HUES64 (cell line): ENCODE measurements around the gene ARL10.
A peak's percentile ranks its signal among the peaks of the same experiment; 100 is the strongest.

Experiments
- H3K27ac ChIP-seq: 2 replicates; pipeline ENCODE4 v1.7.0; 2013; ENCODE audit warnings: low read depth, low read length, inconsistent platforms
- H3K27me3 ChIP-seq: 2 replicates; pipeline ENCODE4 v1.6.1; 2013; ENCODE audit warnings: mild to moderate bottlenecking, low read length; ENCODE audit not compliant: insufficient read depth
- H3K36me3 ChIP-seq: 2 replicates; pipeline ENCODE4 v1.6.1; 2013; ENCODE audit warnings: mild to moderate bottlenecking, low read length; ENCODE audit not compliant: insufficient read depth
- H3K4me1 ChIP-seq: 2 replicates; pipeline ENCODE4 v1.6.1; 2013; ENCODE audit warnings: mild to moderate bottlenecking, low read length, moderate library complexity; ENCODE audit not compliant: insufficient read depth
- H3K4me3 ChIP-seq: 2 replicates; pipeline ENCODE4 v1.5.1; 2013; ENCODE audit warnings: mild to moderate bottlenecking, low read length, moderate library complexity
- H3K9ac ChIP-seq: 2 replicates; pipeline ENCODE4 v1.6.1; 2013; ENCODE audit warnings: mild to moderate bottlenecking, low read depth, low read length
- H3K9me3 ChIP-seq: 2 replicates; pipeline ENCODE4 v1.6.1; 2013; ENCODE audit warnings: low read depth, low read length; ENCODE audit not compliant: insufficient read depth
- WGBS: fragments of 150-250, 120-280 bp; methylation state at CpG from one replicate; pipeline ENCODE4 v1.1.7; 2013; ENCODE audit warnings: missing lambda C conversion rate; 5-methylcytosine and 5-hydroxymethylcytosine counted together

Gene ARL10

GRCh38 chr5:176383248-176383905 is 18.1 kb downstream of the ARL10 start:
- Histone ChIP-seq H3K36me3 (peaks cover 75% of the 10 kb centered on the region), H3K4me1 (peaks cover 7% of the 10 kb centered on the region), H3K9me3 (no peaks in the 10 kb centered on the region), H3K4me3 (no peak overlapping the region), H3K27me3 (no peaks in the 10 kb centered on the region), H3K27ac (no peak overlapping the region), H3K9ac (no peak overlapping the region)
- WGBS: 95% methylated on average over 15 of the region's 15 CpGs

- H3K9ac ChIP-seq: no peak overlapping the region
- H3K27me3 ChIP-seq: no peaks in the 10 kb centered on the region
- no peak overlapping the region for H3K27ac ChIP-seq
- H3K9me3 ChIP-seq: no peaks in the 10 kb centered on the region
- 94% methylated on average over 9 of the region's 9 CpGs for WGBS
- peaks cover 7% of the 10 kb centered on the region for H3K4me1 ChIP-seq
- H3K36me3 ChIP-seq: peaks cover 75% of the 10 kb centered on the region
- no peak overlapping the region for H3K4me3 ChIP-seq
These were observed 18.7 kb downstream of the ARL10 start for GRCh38 chr5:176383961-176384360.

- Histone ChIP-seq H3K36me3 (peaks cover 71% of the 10 kb centered on the region), H3K27ac (no peak overlapping the region), H3K4me1 (peaks cover 7% of the 10 kb centered on the region), H3K27me3 (no peaks in the 10 kb centered on the region), H3K4me3 (no peak overlapping the region), H3K9me3 (no peaks in the 10 kb centered on the region), H3K9ac (no peak overlapping the region)
- 96% methylated on average over 8 of the region's 8 CpGs for WGBS
These were observed 19.2 kb downstream of the ARL10 start for GRCh38 chr5:176384366-176384930.

DNA sequence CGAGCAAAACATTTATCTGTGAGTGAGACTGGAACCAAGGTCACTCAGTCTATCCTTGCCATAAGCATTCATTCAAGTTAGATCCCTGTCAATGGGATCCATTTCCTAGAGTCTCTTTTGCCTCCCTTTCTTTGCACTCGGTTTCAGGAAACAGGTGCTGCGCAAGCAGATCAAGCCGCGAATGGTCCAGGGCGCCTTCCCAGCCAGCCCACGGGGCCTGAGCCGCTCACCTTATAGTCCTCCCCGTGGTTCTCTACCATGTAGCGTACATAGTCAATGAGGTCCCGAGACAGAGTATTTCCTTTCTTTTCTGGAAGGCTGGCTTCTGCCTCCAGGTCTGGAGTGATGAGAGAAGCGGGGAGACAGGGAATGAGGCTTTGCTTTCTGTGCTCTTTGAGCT is 19.7 kb downstream of the ARL10 start:
- H3K4me1 ChIP-seq: peaks cover 7% of the 10 kb centered on the region
- H3K9me3 ChIP-seq: no peaks in the 10 kb centered on the region
- H3K27me3 ChIP-seq: no peaks in the 10 kb centered on the region
- H3K9ac ChIP-seq: no peak overlapping the region
- H3K27ac ChIP-seq: no peak overlapping the region
- WGBS: 97% methylated on average over 12 of the region's 12 CpGs
- no peak overlapping the region for H3K4me3 ChIP-seq
- H3K36me3 ChIP-seq: peaks cover 66% of the 10 kb centered on the region

DNA sequence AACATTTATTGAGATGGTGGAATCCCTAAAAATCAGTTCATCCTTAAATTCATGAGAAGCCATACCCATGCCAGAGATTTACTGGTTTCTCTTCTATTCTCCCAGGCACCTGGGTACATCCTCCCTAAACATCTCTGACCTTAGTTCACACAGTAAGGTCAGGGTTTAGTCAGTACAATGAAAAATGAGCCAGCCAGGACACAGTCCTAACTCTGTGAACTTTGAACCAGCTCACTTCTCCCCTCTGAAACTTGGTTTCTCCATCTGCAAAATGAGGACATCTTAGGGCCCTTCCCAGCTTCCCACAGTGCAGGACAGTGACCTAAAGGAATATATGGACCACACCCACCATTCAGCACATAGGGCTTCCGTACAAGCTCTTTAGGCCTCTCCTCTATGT is 21.2 kb downstream of the ARL10 start:
- Histone ChIP-seq H3K4me1 (peaks cover 7% of the 10 kb centered on the region), H3K9ac (no peak overlapping the region), H3K27ac (no peak overlapping the region), H3K27me3 (no peaks in the 10 kb centered on the region), H3K9me3 (no peaks in the 10 kb centered on the region), H3K36me3 (peaks cover 60% of the 10 kb centered on the region), H3K4me3 (peak overlapping the region; percentile 16)
- 100% methylated on average over 1 of the region's 1 CpG for WGBS

- WGBS: 29% methylated on average over 8 of the region's 8 CpGs
- Histone ChIP-seq H3K36me3 (peaks cover 57% of the 10 kb centered on the region), H3K4me1 (peaks cover 7% of the 10 kb centered on the region), H3K27ac (peak overlapping the region; percentile 75; the same call in 1 of the 2 replicates), H3K4me3 (peak overlapping the region; percentile 90), H3K27me3 (no peaks in the 10 kb centered on the region), H3K9ac (peak overlapping the region; percentile 98), H3K9me3 (no peaks in the 10 kb centered on the region)
These were observed 22.2 kb downstream of the ARL10 start for GRCh38 chr5:176387384-176387925.

DNA sequence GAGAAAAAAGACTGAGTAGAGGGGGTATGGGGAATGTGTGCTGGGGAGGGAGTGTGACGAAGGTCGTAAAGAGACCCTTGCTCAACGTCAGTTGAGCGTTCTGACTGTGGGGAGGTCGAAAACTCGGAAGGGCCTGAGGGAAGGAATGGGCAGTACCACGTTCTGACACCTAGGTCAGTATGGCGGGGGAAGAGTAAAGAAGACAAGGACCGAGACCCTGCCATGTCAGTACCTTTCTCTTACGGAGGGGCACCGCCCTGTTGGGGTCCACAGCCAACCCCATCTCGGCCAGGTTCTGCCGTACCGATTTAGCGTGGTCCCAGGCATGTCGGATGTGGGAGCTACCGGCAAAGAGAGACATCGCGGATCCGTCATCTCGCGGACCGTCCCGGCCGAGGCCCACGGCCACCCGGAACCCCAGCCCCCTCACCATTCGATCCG is 22.7 kb downstream of the ARL10 start:
- H3K4me1 ChIP-seq: peaks cover 7% of the 10 kb centered on the region
- H3K9me3 ChIP-seq: no peaks in the 10 kb centered on the region
- H3K4me3 ChIP-seq: peak overlapping the region; percentile 90
- peak overlapping the region; percentile 98 for H3K9ac ChIP-seq
- WGBS: under 1% methylated on average over 29 of the region's 29 CpGs
- peak overlapping the region; percentile 75 for H3K27ac ChIP-seq
- peaks cover 51% of the 10 kb centered on the region for H3K36me3 ChIP-seq
- no peaks in the 10 kb centered on the region for H3K27me3 ChIP-seq

GRCh38 chr5:176388444-176389134 is 23.3 kb downstream of the ARL10 start, which contains the start of the genes HIGD2A and NOP16:
Gene HIGD2A (plus strand): TSS chr5:176388751. CDS start chr5:176388820, 69 bp downstream.
Gene NOP16 (minus strand): TSS chr5:176388598. CDS start chr5:176388539, 59 bp downstream.
- Histone ChIP-seq H3K27me3 (no peaks in the 10 kb centered on the region), H3K4me1 (peaks cover 7% of the 10 kb centered on the region), H3K9ac (peak within 1 kb of the TSS; percentile 98), H3K27ac (peak within 1 kb of the TSS; percentile 99), H3K36me3 (peaks cover 45% of the 10 kb centered on the region), H3K9me3 (no peaks in the 10 kb centered on the region), H3K4me3 (peak within 1 kb of the TSS; percentile 90)
- under 1% methylated on average over 47 of the region's 47 CpGs for WGBS

GRCh38 chr5:176389135-176390123 is 24.1 kb downstream of the ARL10 start:
- peaks cover 37% of the 10 kb centered on the region for H3K36me3 ChIP-seq
- 30% methylated on average over 40 of the region's 41 CpGs for WGBS
- H3K27me3 ChIP-seq: no peaks in the 10 kb centered on the region
- peaks cover 7% of the 10 kb centered on the region for H3K4me1 ChIP-seq
- peak overlapping the region; percentile 87 for H3K27ac ChIP-seq
- no peaks in the 10 kb centered on the region for H3K9me3 ChIP-seq
- peak overlapping the region; percentile 90 for H3K4me3 ChIP-seq
- peak overlapping the region; percentile 98 for H3K9ac ChIP-seq

DNA sequence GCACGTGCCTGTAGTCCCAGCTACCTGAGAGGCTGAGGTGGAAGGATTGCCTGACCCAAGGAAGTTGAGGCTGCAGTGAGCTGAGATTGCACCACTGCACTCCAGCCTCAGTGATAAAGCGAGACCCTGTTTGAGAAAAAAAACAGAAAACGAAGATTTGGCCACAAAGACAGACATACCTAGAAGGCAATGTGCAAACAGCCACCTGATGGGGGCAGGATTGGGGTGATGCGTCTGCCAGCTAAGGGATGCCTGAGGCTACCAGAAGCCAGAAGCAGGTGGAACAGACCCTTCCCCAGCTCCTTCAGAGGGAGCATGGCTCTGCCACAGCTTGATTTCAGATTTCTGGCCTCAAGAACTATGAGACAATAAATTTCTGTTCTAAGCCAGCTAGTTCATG is 26.2 kb downstream of the ARL10 start:
- Histone ChIP-seq H3K9me3 (no peaks in the 10 kb centered on the region), H3K27me3 (no peaks in the 10 kb centered on the region), H3K4me3 (no peak overlapping the region), H3K27ac (no peak overlapping the region), H3K4me1 (peaks cover 7% of the 10 kb centered on the region), H3K36me3 (peaks cover 16% of the 10 kb centered on the region), H3K9ac (no peak overlapping the region)
- WGBS: 89% methylated on average over 4 of the region's 4 CpGs
